Trophoblast cell (in vitro differentiated cells and primary cell): ENCODE data around the gene CTSF.

ENCODE experiments used
- DNase-seq, 2 donors: peaks; one replicate each; pipeline ENCODE4 v3.0.0-alpha.2; 2016
- H2AFZ ChIP-seq: 2 replicates; pipeline ENCODE4 v1.6.1; 2013; ENCODE audit warnings: low read length, moderate library complexity, mild to moderate bottlenecking; ENCODE audit not compliant: insufficient read depth, poor library complexity
- H2AK5ac ChIP-seq: 2 replicates; pipeline ENCODE4 v1.6.1; 2013; ENCODE audit warnings: mild to moderate bottlenecking, low read length
- H2BK120ac ChIP-seq: 2 replicates; pipeline ENCODE4 v1.6.1; 2013; ENCODE audit warnings: low read length, mild to moderate bottlenecking, moderate library complexity; ENCODE audit not compliant: insufficient read depth, poor library complexity
- H2BK12ac ChIP-seq: 2 replicates; pipeline ENCODE4 v1.6.1; 2013; ENCODE audit warnings: mild to moderate bottlenecking, low read length, moderate library complexity
- H2BK5ac ChIP-seq: 2 replicates; pipeline ENCODE4 v1.6.1; 2013; ENCODE audit warnings: low read length, low read depth, moderate library complexity, mild to moderate bottlenecking; ENCODE audit not compliant: poor library complexity
- H3K14ac ChIP-seq: 2 replicates; pipeline ENCODE4 v1.6.1; 2013; ENCODE audit warnings: mild to moderate bottlenecking, low read length
- H3K18ac ChIP-seq: 2 replicates; pipeline ENCODE4 v1.6.1; 2013; ENCODE audit warnings: mild to moderate bottlenecking, low read length
- H3K23ac ChIP-seq: 2 replicates; pipeline ENCODE4 v1.6.1; 2013; ENCODE audit warnings: low read length
- H3K27ac ChIP-seq: 2 replicates; pipeline ENCODE4 v1.5.1; 2013; ENCODE audit warnings: low read depth, mild to moderate bottlenecking, inconsistent platforms, low read length, moderate library complexity
- H3K27me3 ChIP-seq: 2 replicates; pipeline ENCODE4 v1.6.1; 2013; ENCODE audit warnings: inconsistent platforms, mild to moderate bottlenecking, low read length, moderate library complexity; ENCODE audit not compliant: insufficient read depth
- H3K36me3 ChIP-seq, 2 experiments: 1 replicate in 1 of 2; 2 replicates in 1 of 2; pipeline ENCODE4 v1.6.1; 2013; ENCODE audit warnings: low read length in 2 of 2, mild to moderate bottlenecking in 2 of 2, moderate library complexity in 1 of 2; ENCODE audit not compliant: insufficient read depth in 2 of 2, control insufficient read depth in 1 of 2
- H3K4ac ChIP-seq: 2 replicates; pipeline ENCODE4 v1.6.1; 2013; ENCODE audit warnings: low read depth, mild to moderate bottlenecking, low read length, moderate library complexity
- H3K4me1 ChIP-seq, 2 experiments: 1 replicate in 1 of 2; 2 replicates in 1 of 2; pipeline ENCODE4 v1.6.1; 2013; ENCODE audit warnings: low read length in 2 of 2, mild to moderate bottlenecking in 2 of 2, moderate library complexity in 1 of 2; ENCODE audit not compliant: insufficient read depth in 2 of 2, control insufficient read depth in 1 of 2
- H3K4me2 ChIP-seq: 2 replicates; pipeline ENCODE4 v1.6.1; 2013; ENCODE audit warnings: inconsistent platforms, mild to moderate bottlenecking, low read length, moderate library complexity
- H3K4me3 ChIP-seq: 2 replicates; pipeline ENCODE4 v1.5.1; 2013; ENCODE audit warnings: mild to moderate bottlenecking, low read depth, low read length, inconsistent platforms
- H3K79me1 ChIP-seq: one replicate; pipeline ENCODE4 v1.6.1; 2013; ENCODE audit warnings: low read length
- H3K79me2 ChIP-seq: 2 replicates; pipeline ENCODE4 v1.6.1; 2013; ENCODE audit warnings: low read length, mild to moderate bottlenecking; ENCODE audit not compliant: control insufficient read depth, insufficient read depth, poor library complexity
- H3K9ac ChIP-seq: 2 replicates; pipeline ENCODE4 v1.6.1; 2013; ENCODE audit warnings: mild to moderate bottlenecking, low read length
- H3K9me3 ChIP-seq: 2 replicates; pipeline ENCODE4 v1.6.1; 2013; ENCODE audit warnings: low read depth, mild to moderate bottlenecking, control low read depth, inconsistent platforms, low read length; ENCODE audit not compliant: insufficient read depth
- H4K12ac ChIP-seq: 2 replicates; pipeline ENCODE4 v1.6.1; 2013; ENCODE audit warnings: low read depth, mild to moderate bottlenecking, low read length, moderate library complexity
- H4K8ac ChIP-seq: 2 replicates; pipeline ENCODE4 v1.6.1; 2013; ENCODE audit warnings: low read depth, mild to moderate bottlenecking, low read length, moderate library complexity
- H4K91ac ChIP-seq: one replicate; pipeline ENCODE4 v1.6.1; 2013; ENCODE audit warnings: low read depth, mild to moderate bottlenecking, low read length, moderate library complexity
- WGBS: extraction: QIAGEN DNeasy Blood & Tissue Kit; methylation state at CpG from one replicate; pipeline ENCODE4 v1.1.7; 2013; ENCODE audit warnings: missing lambda C conversion rate; ENCODE audit not compliant: insufficient read length, insufficient coverage; ENCODE audit errors: extremely low coverage; 5-methylcytosine and 5-hydroxymethylcytosine counted together

CTSF gene

DNA sequence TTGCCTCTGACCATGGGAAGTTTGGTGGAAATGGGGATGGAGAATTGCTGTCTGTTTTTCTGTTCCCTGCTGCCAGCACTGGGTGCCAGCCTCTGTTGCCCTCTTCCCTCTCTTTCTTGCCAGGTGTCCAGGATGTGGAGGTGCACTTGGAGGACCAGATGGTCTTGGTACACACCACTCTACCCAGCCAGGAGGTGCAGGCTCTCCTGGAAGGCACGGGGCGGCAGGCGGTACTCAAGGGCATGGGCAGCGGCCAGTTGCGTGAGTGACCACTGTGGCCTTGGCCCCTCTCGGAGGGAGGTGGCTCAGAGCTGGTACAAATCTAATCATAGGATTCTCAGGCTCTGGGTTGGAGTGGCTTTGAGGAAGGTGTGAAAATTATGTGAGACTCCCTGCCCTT is 30.6 kb upstream of the CTSF start:
- Histone ChIP-seq H2BK120ac (no peak overlapping the region), H4K8ac (no peak overlapping the region), H3K4ac (no peak overlapping the region), H4K91ac (no peak overlapping the region), H2AFZ (no peak overlapping the region), H2BK5ac (no peak overlapping the region), H3K23ac (no peak overlapping the region), H3K27me3 (no peaks in the 10 kb centered on the region), H3K79me1 (no peaks in the 10 kb centered on the region), H3K9me3 (peaks cover 3% of the 10 kb centered on the region), H3K18ac (no peak overlapping the region), H3K14ac (no peak overlapping the region), H2AK5ac (no peak overlapping the region), H3K9ac (no peak overlapping the region), H4K12ac (no peak overlapping the region), H2BK12ac (no peak overlapping the region), H3K36me3 (peaks cover 21 to 27% of the 10 kb centered on the region in 2 experiments), H3K4me1 (no peaks in the 10 kb centered on the region), H3K27ac (no peak overlapping the region), H3K4me2 (no peak overlapping the region), H3K4me3 (no peak overlapping the region), H3K79me2 (no peaks in the 10 kb centered on the region)
- no CpG with 5 or more reads among the region's 6 CpGs for WGBS
- no peak for DNase-seq

DNA sequence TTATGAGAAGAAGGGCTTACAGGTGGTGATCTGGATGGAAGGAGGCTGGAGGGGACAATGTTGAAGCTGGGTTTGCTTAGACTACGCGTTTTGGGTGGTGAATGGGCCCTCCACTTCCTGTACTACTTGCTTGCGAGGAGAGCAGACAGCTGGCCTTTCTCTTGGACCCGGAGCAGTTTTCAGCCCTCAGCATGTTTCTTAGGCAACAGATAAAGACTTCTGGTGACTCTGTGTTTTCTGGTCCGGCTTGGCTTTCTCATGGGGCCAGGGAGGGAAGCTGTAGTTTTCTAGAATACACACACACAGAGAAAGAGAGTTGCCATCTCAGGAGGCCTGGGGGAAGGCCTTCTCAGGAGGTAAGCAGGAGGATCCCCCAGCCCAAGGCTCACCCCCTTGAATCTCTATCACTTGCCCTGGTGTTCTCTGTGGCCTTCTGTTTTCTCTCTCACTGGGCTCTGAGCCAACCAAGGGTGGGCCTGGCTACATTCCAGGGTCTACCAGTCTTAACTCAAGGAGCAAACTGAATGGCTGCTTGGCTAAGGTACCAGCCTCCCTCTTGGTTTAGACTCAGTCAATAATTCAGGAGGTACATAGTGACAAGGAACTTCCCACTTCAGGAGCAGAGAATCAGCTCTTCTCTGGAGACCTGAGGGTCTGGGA is 27.0 kb upstream of the CTSF start:
- Histone ChIP-seq H4K12ac (no peak overlapping the region), H2BK12ac (no peak overlapping the region), H3K27me3 (no peaks in the 10 kb centered on the region), H3K36me3 (peaks cover 10 to 14% of the 10 kb centered on the region in 2 experiments), H3K4me1 (peaks cover 10 to 12% of the 10 kb centered on the region in 2 experiments), H3K9ac (no peak overlapping the region), H4K91ac (no peak overlapping the region), H2BK5ac (no peak overlapping the region), H4K8ac (no peak overlapping the region), H2AFZ (no peak overlapping the region), H3K23ac (no peak overlapping the region), H3K4me3 (no peak overlapping the region), H3K14ac (no peak overlapping the region), H3K27ac (no peak overlapping the region), H2BK120ac (no peak overlapping the region), H3K4ac (no peak overlapping the region), H3K79me1 (peaks cover 5% of the 10 kb centered on the region), H3K4me2 (no peak overlapping the region), H2AK5ac (no peak overlapping the region), H3K79me2 (peaks cover 5% of the 10 kb centered on the region), H3K9me3 (peaks cover 7% of the 10 kb centered on the region), H3K18ac (no peak overlapping the region)
- no peak for DNase-seq
- no CpG with 5 or more reads among the region's 5 CpGs for WGBS

DNA sequence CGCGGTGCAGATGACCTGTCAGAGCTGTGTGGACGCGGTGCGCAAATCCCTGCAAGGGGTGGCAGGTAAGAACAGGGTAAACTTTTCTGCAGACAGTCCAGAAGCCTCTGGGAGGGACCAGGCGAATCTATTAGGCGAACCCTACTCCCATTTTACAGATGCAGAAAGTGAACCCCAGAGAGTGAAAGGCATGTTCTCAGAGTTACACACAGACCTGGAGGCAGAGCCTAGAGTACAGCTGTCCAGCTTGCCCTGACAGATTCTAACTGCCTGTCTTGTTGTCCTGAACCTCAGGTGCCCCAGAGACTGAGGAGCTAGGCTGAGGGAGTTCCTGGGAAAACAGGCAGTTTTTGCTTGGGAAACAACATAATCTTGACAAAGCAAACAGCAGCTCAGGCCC is 25.2 kb upstream of the CTSF start:
- Histone ChIP-seq H2BK5ac (no peak overlapping the region), H3K9me3 (peaks cover 7% of the 10 kb centered on the region), H3K36me3 (peaks cover 0 to 2% of the 10 kb centered on the region in 2 experiments), H3K4me1 (peaks cover 10 to 12% of the 10 kb centered on the region in 2 experiments), H3K79me1 (peaks cover 5% of the 10 kb centered on the region), H3K4me3 (peak overlapping the region; percentile 83), H3K18ac (peak overlapping the region; percentile 58), H3K4ac (peak overlapping the region; percentile 67), H2BK120ac (no peak overlapping the region), H2AFZ (no peak overlapping the region), H2BK12ac (no peak overlapping the region), H3K23ac (no peak overlapping the region), H4K8ac (peak overlapping the region; percentile 96), H3K4me2 (peak overlapping the region; percentile 90), H3K14ac (peak overlapping the region; percentile 87), H3K27me3 (no peaks in the 10 kb centered on the region), H3K27ac (no peak overlapping the region), H4K91ac (peak overlapping the region; percentile 83), H3K9ac (peak overlapping the region; percentile 38), H2AK5ac (peak overlapping the region; percentile 1), H3K79me2 (peaks cover 5% of the 10 kb centered on the region), H4K12ac (peak overlapping the region; percentile 7)
- DNase-seq = no peak
- no CpG with 5 or more reads among the region's 7 CpGs for WGBS

DNA sequence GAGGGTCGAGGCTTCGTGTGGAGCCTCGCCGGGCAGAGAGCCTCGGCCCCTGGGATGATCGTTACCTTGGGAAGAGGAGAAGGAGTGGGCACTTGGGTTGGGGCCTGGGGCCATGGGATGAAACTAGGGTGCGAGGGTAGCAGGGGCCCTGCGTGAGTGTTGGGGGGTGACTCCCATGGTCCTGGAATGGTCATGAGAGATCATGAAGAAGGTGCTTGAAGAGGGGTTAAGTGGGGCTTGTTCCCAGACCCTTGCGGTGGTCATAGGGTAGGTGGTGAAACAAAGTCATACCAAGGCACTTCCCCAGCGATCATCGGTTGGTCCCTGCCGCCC is 24.9 kb upstream of the CTSF start:
- Histone ChIP-seq H3K18ac (peak overlapping the region; percentile 58), H3K9ac (peak overlapping the region; percentile 95), H3K9me3 (peaks cover 7% of the 10 kb centered on the region), H2AK5ac (peak overlapping the region; percentile 1), H2AFZ (peak overlapping the region; percentile 86), H3K14ac (peak overlapping the region; percentile 87), H3K27me3 (no peaks in the 10 kb centered on the region), H4K91ac (peak overlapping the region; percentile 83), H4K8ac (peak overlapping the region; percentile 96), H4K12ac (peak overlapping the region; percentile 2), H3K27ac (no peak overlapping the region), H2BK12ac (no peak overlapping the region), H3K4me3 (peak overlapping the region; percentile 83), H3K36me3 (peaks cover 0 to 2% of the 10 kb centered on the region in 2 experiments), H2BK5ac (peak overlapping the region; percentile 54), H3K23ac (no peak overlapping the region), H2BK120ac (peak overlapping the region; percentile 33), H3K4ac (peak overlapping the region; percentile 67), H3K4me2 (peak overlapping the region; percentile 90), H3K79me1 (peaks cover 5% of the 10 kb centered on the region), H3K4me1 (peaks cover 10 to 12% of the 10 kb centered on the region in 2 experiments), H3K79me2 (peaks cover 5% of the 10 kb centered on the region)
- no CpG with 5 or more reads among the region's 12 CpGs for WGBS
- no peak for DNase-seq
